Body of pancreas (tissue), 4 donors: ENCODE results near the gene PARK7. TPM values are rescaled to one million over a fixed set of nuclear protein-coding genes. Genes with fewer than 3 reads are reported as not detected.

Experiments
- ATAC-seq: fragments of 150-250 bp; one replicate; pipeline ENCODE4 v1.9.1; 2016
- DNase-seq, 4 donors: peaks; one replicate each; pipeline ENCODE4 v3.0.0-alpha.2; 2019
- H3K27ac ChIP-seq, 4 donors: fragments of 200-600 bp; sonication (generic); 1 replicate in 3 of 4; 2 replicates in 1 of 4; pipeline versions ENCODE4 v1.5.1 to v1.6.1; 2016 to 2019; ENCODE audit warnings: mild to moderate bottlenecking in 1 of 4, mixed read lengths in 1 of 4, moderate library complexity in 1 of 4
- H3K27me3 ChIP-seq, 2 donors: fragments of 200-600 bp; sonication (generic); one replicate each; pipeline ENCODE4 v1.6.0; 2016; ENCODE audit warnings: mild to moderate bottlenecking in 1 of 2
- H3K36me3 ChIP-seq, 2 donors: fragments of 200-600 bp; sonication (generic); replicated peaks in 1 of 2; 2 replicates each; pipeline ENCODE4 v1.5.1; 2016; ENCODE audit warnings: low read depth in 2 of 2; ENCODE audit not compliant: insufficient read depth in 1 of 2
- H3K4me1 ChIP-seq: fragments of 200-600 bp; sonication (generic); one replicate; pipeline ENCODE4 v1.6.0; 2016
- H3K4me3 ChIP-seq, 2 donors: fragments of 200-600 bp; sonication (generic); 1 replicate in 1 of 2; 2 replicates in 1 of 2; pipeline ENCODE4 v1.5.1; 2016 to 2019
- H3K9me3 ChIP-seq, 3 donors: fragments of 200-600 bp; sonication (generic); 1 replicate in 2 of 3; 2 replicates in 1 of 3; pipeline ENCODE4 v1.5.1; 2016
- POLR2A ChIP-seq, 3 donors: fragments of 450-650 bp; IDR thresholded peaks; one replicate each; pipeline ENCODE4 v1.6.1; 2016; ENCODE audit warnings: antibody characterized with exemption in 3 of 3, mild to moderate bottlenecking in 2 of 3
- WGBS, 2 donors: methylation state at CpG; one replicate each; pipeline ENCODE4 v1.1.5; 2017; 5-methylcytosine and 5-hydroxymethylcytosine counted together
- intact Hi-C: fragments of 100-400 bp; cut with DNase I; formaldehyde crosslinking; loops from one replicate; pipeline ENCODE4 v1.15.1; 2023
- total RNA-seq, 2 donors: library from RNA; depleted of rRNA; stranded (reverse); fragments of >200 nt; gene quantifications; one replicate each; pipeline ENCODE4 v1.1.0, GENCODE V29; 2016
- TF ChIP-seq, protein P1 (sequence below), 7 experiments: fragments of 450-650 bp in 4 of 7; fragments of 200-600 bp in 3 of 7; sonication (generic) in 3 of 7; IDR thresholded peaks; one replicate each; pipeline ENCODE4 v1.5.1; 2016 to 2019; ENCODE audit warnings: antibody characterized with exemption in 7 of 7

Gene PARK7
- total RNA-seq, 2 donors from 2014 or later, result 88.3 to 110 TPM

GRCh38 chr1:7967196-7967595, 5.7 kb downstream of the PARK7 start:
- H3K4me1 ChIP-seq, result peaks cover 22% of the 10 kb centered on the region
- no peak for DNase-seq
- no peak overlapping the region for H3K27ac ChIP-seq
- no peak for ATAC-seq
- WGBS, 2 donors, result 33 to 58% methylated on average over 1 of the region's 1 CpG
- no peak overlapping the region for H3K4me3 ChIP-seq
- no peaks in the 10 kb centered on the region for H3K9me3 ChIP-seq
- H3K27me3 ChIP-seq, result no peaks in the 10 kb centered on the region
- no peak for TF ChIP-seq POLR2A (IDR thresholded peaks at IDR 0.05)
- TF ChIP-seq, protein P1, sequence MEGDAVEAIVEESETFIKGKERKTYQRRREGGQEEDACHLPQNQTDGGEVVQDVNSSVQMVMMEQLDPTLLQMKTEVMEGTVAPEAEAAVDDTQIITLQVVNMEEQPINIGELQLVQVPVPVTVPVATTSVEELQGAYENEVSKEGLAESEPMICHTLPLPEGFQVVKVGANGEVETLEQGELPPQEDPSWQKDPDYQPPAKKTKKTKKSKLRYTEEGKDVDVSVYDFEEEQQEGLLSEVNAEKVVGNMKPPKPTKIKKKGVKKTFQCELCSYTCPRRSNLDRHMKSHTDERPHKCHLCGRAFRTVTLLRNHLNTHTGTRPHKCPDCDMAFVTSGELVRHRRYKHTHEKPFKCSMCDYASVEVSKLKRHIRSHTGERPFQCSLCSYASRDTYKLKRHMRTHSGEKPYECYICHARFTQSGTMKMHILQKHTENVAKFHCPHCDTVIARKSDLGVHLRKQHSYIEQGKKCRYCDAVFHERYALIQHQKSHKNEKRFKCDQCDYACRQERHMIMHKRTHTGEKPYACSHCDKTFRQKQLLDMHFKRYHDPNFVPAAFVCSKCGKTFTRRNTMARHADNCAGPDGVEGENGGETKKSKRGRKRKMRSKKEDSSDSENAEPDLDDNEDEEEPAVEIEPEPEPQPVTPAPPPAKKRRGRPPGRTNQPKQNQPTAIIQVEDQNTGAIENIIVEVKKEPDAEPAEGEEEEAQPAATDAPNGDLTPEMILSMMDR (IDR thresholded peaks at IDR 0.05), result no peak
- intact Hi-C loops, result no loop called here
- peaks cover 13 to 31% of the 10 kb centered on the region in 2 donors for H3K36me3 ChIP-seq

- H3K36me3 ChIP-seq, result peaks cover 13 to 31% of the 10 kb centered on the region in 2 donors
- intact Hi-C loops, result no loop called here
- H3K4me3 ChIP-seq, result no peak overlapping the region
- H3K27me3 ChIP-seq, result no peaks in the 10 kb centered on the region
- TF ChIP-seq, protein P1 (IDR thresholded peaks at IDR 0.05), result no peak
- no peak for TF ChIP-seq POLR2A (IDR thresholded peaks at IDR 0.05)
- 82 to 83% methylated on average over 4 of the region's 4 CpGs for WGBS, 2 donors
- no peaks in the 10 kb centered on the region for H3K9me3 ChIP-seq
- no peak for ATAC-seq
- H3K27ac ChIP-seq, result no peak overlapping the region
- peaks cover 18% of the 10 kb centered on the region for H3K4me1 ChIP-seq
- DNase-seq, result no peak
Measured at GRCh38 chr1:7967651-7968050, 6.1 kb downstream of the PARK7 start.

DNA sequence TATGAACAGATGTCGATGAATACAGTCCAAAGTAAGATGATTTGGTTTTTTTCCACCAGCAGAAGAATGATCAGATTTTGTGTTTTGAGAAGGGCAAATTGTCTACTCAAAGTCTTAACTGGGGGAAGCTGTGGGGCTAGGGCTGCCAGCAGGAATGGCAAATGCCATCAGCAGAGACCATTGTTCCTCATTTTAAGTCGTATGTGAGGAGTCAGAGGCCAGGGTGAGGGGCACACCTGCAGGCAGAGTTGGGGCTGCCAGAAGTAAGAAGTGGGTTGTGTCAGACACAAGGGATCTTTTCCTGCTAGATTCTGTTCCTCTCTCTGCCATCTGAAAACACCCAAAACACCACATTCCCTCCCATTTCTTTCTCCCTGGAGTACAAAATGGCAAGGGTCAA, 8.7 kb downstream of the PARK7 start:
- Histone ChIP-seq H3K36me3 (peaks cover 13 to 27% of the 10 kb centered on the region in 2 donors), H3K4me3 (no peak overlapping the region), H3K9me3 (no peaks in the 10 kb centered on the region), H3K27ac (no peak overlapping the region), H3K27me3 (no peaks in the 10 kb centered on the region), H3K4me1 (no peaks in the 10 kb centered on the region)
- 83 to 90% methylated on average over 2 of the region's 2 CpGs for WGBS, 2 donors
- ATAC-seq, result no peak
- intact Hi-C loops, result no loop called here
- TF ChIP-seq, protein P1 (IDR thresholded peaks at IDR 0.05), result no peak
- TF ChIP-seq POLR2A (IDR thresholded peaks at IDR 0.05), result no peak
- no peak for DNase-seq

GRCh38 chr1:7971024-7971423, 9.5 kb downstream of the PARK7 start:
- no peaks in the 10 kb centered on the region for H3K4me1 ChIP-seq
- no peak overlapping the region for H3K27ac ChIP-seq
- H3K4me3 ChIP-seq, result no peak overlapping the region
- ATAC-seq (no peak), DNase-seq (no peak)
- H3K36me3 ChIP-seq, result peaks cover 13 to 22% of the 10 kb centered on the region in 2 donors
- intact Hi-C loops, result no loop called here
- H3K9me3 ChIP-seq, result no peaks in the 10 kb centered on the region
- TF ChIP-seq POLR2A (IDR thresholded peaks at IDR 0.05), result no peak
- TF ChIP-seq, protein P1 (IDR thresholded peaks at IDR 0.05), result no peak
- 82 to 86% methylated on average over 6 of the region's 6 CpGs for WGBS, 2 donors
- H3K27me3 ChIP-seq, result no peaks in the 10 kb centered on the region

DNA sequence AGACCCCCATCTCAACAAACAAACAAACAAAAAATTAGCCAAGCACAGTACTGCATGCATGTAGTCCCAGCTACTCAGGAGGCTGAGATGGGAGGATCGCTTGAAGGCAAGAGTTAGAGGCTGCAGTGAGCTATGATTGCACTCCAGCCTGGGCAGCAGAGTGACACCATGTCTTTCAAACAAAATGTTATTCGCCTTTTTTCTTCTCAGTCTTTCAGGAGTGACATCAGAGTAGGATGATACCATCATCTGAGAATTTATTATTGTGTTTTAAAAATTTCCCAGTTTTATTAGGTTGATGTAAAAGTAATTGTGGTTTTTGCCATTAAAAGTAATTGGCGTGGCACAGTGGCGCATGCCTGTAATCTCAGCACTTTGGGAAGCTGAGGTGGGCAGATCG, 10.8 kb downstream of the PARK7 start:
- Histone ChIP-seq H3K9me3 (no peaks in the 10 kb centered on the region), H3K27me3 (no peaks in the 10 kb centered on the region), H3K36me3 (peaks cover 13 to 22% of the 10 kb centered on the region in 2 donors), H3K27ac (no peak overlapping the region), H3K4me3 (no peak overlapping the region), H3K4me1 (no peaks in the 10 kb centered on the region)
- intact Hi-C loops, result no loop called here
- DNase-seq (no peak), ATAC-seq (no peak)
- 89 to 94% methylated on average over 5 of the region's 5 CpGs for WGBS, 2 donors
- TF ChIP-seq, protein P1 (IDR thresholded peaks at IDR 0.05), result no peak
- TF ChIP-seq POLR2A (IDR thresholded peaks at IDR 0.05), result no peak
